H9 (cell line): Measurements from ENCODE around the gene SVOP. TPM values are rescaled to one million over a fixed set of nuclear protein-coding genes. Genes with fewer than 3 reads are reported as not detected.
"Not testable (repeated sequence)": the region's sequence is repeated elsewhere in the genome, so short reads cannot be mapped to it uniquely, and the experiment has no call there.

Experiments
- DNase-seq: peaks from one replicate; pipeline ENCODE4 v3.0.0-alpha.2; 2017
- H2AFZ ChIP-seq: one replicate; pipeline ENCODE4 v1.6.1; 2013; ENCODE audit warnings: mild to moderate bottlenecking, low read length, control low read depth, moderate library complexity
- H2AK5ac ChIP-seq: 2 replicates; pipeline ENCODE4 v1.6.1; 2013; ENCODE audit warnings: low read length, control low read depth, mixed read lengths; ENCODE audit not compliant: insufficient read length
- H2BK120ac ChIP-seq: one replicate; pipeline ENCODE4 v1.6.1; 2013; ENCODE audit warnings: low read depth, mild to moderate bottlenecking, low read length, control low read depth, inconsistent platforms; ENCODE audit not compliant: poor library complexity, severe bottlenecking
- H2BK12ac ChIP-seq: 2 replicates; pipeline ENCODE4 v1.6.1; 2013; ENCODE audit warnings: low read length, control low read depth, mixed read lengths, low read depth; ENCODE audit not compliant: insufficient read length
- H2BK15ac ChIP-seq: 2 replicates; pipeline ENCODE4 v1.6.1; 2013; ENCODE audit warnings: low read depth, low read length, control low read depth
- H2BK20ac ChIP-seq: one replicate; pipeline ENCODE4 v1.6.1; 2013; ENCODE audit warnings: low read depth, mild to moderate bottlenecking, low read length, control low read depth, inconsistent platforms; ENCODE audit not compliant: poor library complexity, severe bottlenecking
- H2BK5ac ChIP-seq: 2 replicates; pipeline ENCODE4 v1.6.1; 2013; ENCODE audit warnings: low read length, control low read depth, mixed read lengths; ENCODE audit not compliant: insufficient read length
- H3K14ac ChIP-seq: 2 replicates; pipeline ENCODE4 v1.6.1; 2013; ENCODE audit warnings: low read length, control low read depth; ENCODE audit not compliant: insufficient read depth
- H3K18ac ChIP-seq: 2 replicates; pipeline ENCODE4 v1.6.1; 2013; ENCODE audit warnings: low read depth, mild to moderate bottlenecking, mixed read lengths, low read length, control low read depth; ENCODE audit not compliant: insufficient read length
- H3K23ac ChIP-seq: 2 replicates; pipeline ENCODE4 v1.6.1; 2013; ENCODE audit warnings: low read length, control low read depth, mixed read lengths, low read depth; ENCODE audit not compliant: insufficient read length
- H3K23me2 ChIP-seq: 2 replicates; pipeline ENCODE4 v1.6.1; 2013; ENCODE audit warnings: low read depth, mild to moderate bottlenecking, mixed read lengths, low read length, control low read depth; ENCODE audit not compliant: insufficient read length, poor library complexity, severe bottlenecking
- H3K27ac ChIP-seq: 2 replicates; pipeline ENCODE4 v1.5.1; 2013; ENCODE audit warnings: low read length, control low read depth, mixed read lengths, low read depth; ENCODE audit not compliant: insufficient read length
- H3K27me3 ChIP-seq: 2 replicates; pipeline ENCODE4 v1.6.1; 2013; ENCODE audit warnings: low read length, control low read depth, inconsistent platforms; ENCODE audit not compliant: insufficient read depth
- H3K4ac ChIP-seq: 2 replicates; pipeline ENCODE4 v1.6.1; 2013; ENCODE audit warnings: low read depth, mild to moderate bottlenecking, control low read depth, inconsistent platforms, low read length, moderate library complexity
- H3K4me1 ChIP-seq: 2 replicates; pipeline ENCODE4 v1.6.1; 2013; ENCODE audit warnings: low read length, control low read depth, inconsistent platforms; ENCODE audit not compliant: insufficient read depth
- H3K4me2 ChIP-seq: 2 replicates; pipeline ENCODE4 v1.6.1; 2013; ENCODE audit warnings: low read length, control low read depth, mixed read lengths; ENCODE audit not compliant: insufficient read length, insufficient read depth
- H3K56ac ChIP-seq: 2 replicates; pipeline ENCODE4 v1.6.1; 2013; ENCODE audit warnings: low read depth, mild to moderate bottlenecking, mixed read lengths, low read length, control low read depth; ENCODE audit not compliant: insufficient read length
- H3K79me1 ChIP-seq: 2 replicates; pipeline ENCODE4 v1.6.1; 2013; ENCODE audit warnings: low read depth, mild to moderate bottlenecking, moderate library complexity, low read length, control low read depth, inconsistent platforms; ENCODE audit not compliant: insufficient read depth, poor library complexity, severe bottlenecking
- H3K79me2 ChIP-seq: 2 replicates; pipeline ENCODE4 v1.6.1; 2013; ENCODE audit warnings: low read length, control low read depth, inconsistent platforms; ENCODE audit not compliant: insufficient read depth
- H3K9ac ChIP-seq: 2 replicates; pipeline ENCODE4 v1.6.1; 2013; ENCODE audit warnings: low read length, control low read depth, mixed read lengths; ENCODE audit not compliant: insufficient read length; ENCODE audit errors: extremely low read depth
- H3K9me3 ChIP-seq: one replicate; pipeline ENCODE4 v1.6.1; 2013; ENCODE audit warnings: low read depth, low read length, inconsistent platforms; ENCODE audit not compliant: control insufficient read depth
- H3T11ph ChIP-seq: one replicate; pipeline ENCODE4 v1.6.1; 2013; ENCODE audit warnings: mild to moderate bottlenecking, low read length, control low read depth, inconsistent platforms
- H4K20me1 ChIP-seq: one replicate; pipeline ENCODE4 v1.6.1; 2013; ENCODE audit not compliant: control insufficient read depth, insufficient read length, insufficient read depth
- H4K5ac ChIP-seq: 2 replicates; pipeline ENCODE4 v1.6.1; 2013; ENCODE audit warnings: low read depth, mild to moderate bottlenecking, mixed read lengths, low read length, control low read depth; ENCODE audit not compliant: insufficient read length
- H4K8ac ChIP-seq: replicated peaks from 2 replicates; pipeline ENCODE4 v1.6.1; 2013; ENCODE audit warnings: low read length, control low read depth, mixed read lengths, low read depth; ENCODE audit not compliant: insufficient read length
- H4K91ac ChIP-seq: 2 replicates; pipeline ENCODE4 v1.6.1; 2013; ENCODE audit warnings: low read depth, mild to moderate bottlenecking, moderate library complexity, mixed read lengths, low read length, control low read depth; ENCODE audit not compliant: insufficient read length
- H3K27ac Mint-ChIP-seq, 3 experiments: 2 replicates in 2 of 3; 3 replicates in 1 of 3; pipeline ENCODE4 v1.8.0; 2020 to 2021; ENCODE audit warnings: mixed read lengths in 3 of 3, mild to moderate bottlenecking in 1 of 3, moderate library complexity in 1 of 3
- H3K27me3 Mint-ChIP-seq: 2 replicates; pipeline ENCODE4 v1.8.0; 2021; ENCODE audit warnings: low read depth, mild to moderate bottlenecking, moderate library complexity, mixed read lengths
- H3K36me3 Mint-ChIP-seq, 3 experiments: 2 replicates in 2 of 3; 3 replicates in 1 of 3; pipeline ENCODE4 v1.8.0; 2020 to 2021; ENCODE audit warnings: low read depth in 3 of 3, mixed read lengths in 3 of 3; ENCODE audit not compliant: insufficient read depth in 1 of 3
- H3K4me1 Mint-ChIP-seq, 2 experiments: 2 replicates each; pipeline ENCODE4 v1.8.0; 2020; ENCODE audit warnings: mixed read lengths in 2 of 2
- H3K4me3 Mint-ChIP-seq, 2 experiments: 2 replicates in 1 of 2; 3 replicates in 1 of 2; pipeline ENCODE4 v1.8.0; 2020 to 2021; ENCODE audit warnings: mild to moderate bottlenecking in 2 of 2, mixed read lengths in 2 of 2, moderate library complexity in 1 of 2
- H3K9me3 Mint-ChIP-seq, 2 experiments: 2 replicates in 1 of 2; 3 replicates in 1 of 2; pipeline ENCODE4 v1.8.0; 2020; ENCODE audit warnings: mild to moderate bottlenecking in 2 of 2, mixed read lengths in 2 of 2, moderate library complexity in 1 of 2
- WGBS: extraction: QIAGEN DNeasy Blood & Tissue Kit; methylation state at CpG from one replicate; pipeline ENCODE4 v1.1.7; 2013; ENCODE audit warnings: missing lambda C conversion rate, low lambda C conversion rate, mixed read lengths; ENCODE audit not compliant: insufficient read length; ENCODE audit errors: extremely low coverage; 5-methylcytosine and 5-hydroxymethylcytosine counted together
- total RNA-seq: library from RNA; stranded (reverse); gene quantifications from 2 replicates; pipeline ENCODE4 v1.2.1, GENCODE V29; 2021
- TF ChIP-seq, protein P1 (sequence below): fragments of 200-600 bp; sonication (generic); conservative IDR thresholded peaks from 3 replicates; pipeline ENCODE4 v1.8.0; 2021; ENCODE audit warnings: antibody characterized with exemption, mild to moderate bottlenecking

Gene SVOP
- total RNA-seq, 1 experiment from 2014 or later: 0.15 TPM

DNA sequence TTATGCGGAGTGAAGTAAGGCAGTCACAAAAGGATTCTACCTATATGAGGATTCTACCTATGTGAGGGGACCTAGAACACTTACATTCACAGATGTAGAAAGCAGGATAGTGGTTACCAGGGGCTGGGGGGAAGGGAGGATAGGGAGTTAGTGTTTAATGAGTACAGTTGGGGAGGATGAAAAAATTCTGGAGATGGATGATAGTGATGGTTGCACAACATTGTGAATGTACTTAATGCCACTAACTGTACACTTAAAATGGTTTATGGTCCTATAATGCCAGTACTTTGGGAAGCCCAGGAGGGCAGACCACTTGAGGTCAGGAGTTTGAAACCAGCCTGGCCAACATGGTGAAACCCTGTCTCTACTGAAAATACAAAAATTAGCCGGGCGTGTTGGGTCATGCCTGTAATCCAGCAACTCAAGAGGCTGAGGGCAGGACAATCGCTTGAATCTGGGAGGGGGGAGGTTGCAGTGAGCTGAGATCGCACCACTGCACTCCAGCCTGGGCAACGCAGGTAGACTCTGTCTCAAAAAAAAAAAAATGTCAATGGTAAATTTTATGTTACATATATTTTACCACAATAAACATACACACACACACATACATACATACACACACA is 25.4 kb downstream of the SVOP start:
- H3K27ac ChIP-seq: no peak overlapping the region
- DNase-seq: no peak
- Mint-ChIP-seq H3K4me3 (no peak overlapping the region), H3K27me3 (peaks cover 2% of the 10 kb centered on the region; the same call in 1 of the 2 replicates), H3K27ac (no peak overlapping the region), H3K9me3 (peaks cover 5 to 16% of the 10 kb centered on the region in 2 experiments), H3K36me3 (peaks cover 1 to 20% (median 1%) of the 10 kb centered on the region in 3 experiments; a peak in 5 of 7 replicates), H3K4me1 (peaks cover 0 to 4% of the 10 kb centered on the region in 2 experiments; a peak in 2 of 4 replicates)
- no peak overlapping the region for H3K56ac ChIP-seq
- no peak overlapping the region for H3K4ac ChIP-seq
- H3K27me3 ChIP-seq: no peaks in the 10 kb centered on the region
- no peak overlapping the region for H3T11ph ChIP-seq
- no peak overlapping the region for H3K23ac ChIP-seq
- no peaks in the 10 kb centered on the region for H3K23me2 ChIP-seq
- no peak overlapping the region for H2AK5ac ChIP-seq
- no peak overlapping the region for H2BK20ac ChIP-seq
- H2BK120ac ChIP-seq: no peak overlapping the region
- no peak overlapping the region for H4K8ac ChIP-seq
- H2BK5ac ChIP-seq: no peak overlapping the region
- H3K14ac ChIP-seq: no peak overlapping the region
- TF ChIP-seq, protein P1, sequence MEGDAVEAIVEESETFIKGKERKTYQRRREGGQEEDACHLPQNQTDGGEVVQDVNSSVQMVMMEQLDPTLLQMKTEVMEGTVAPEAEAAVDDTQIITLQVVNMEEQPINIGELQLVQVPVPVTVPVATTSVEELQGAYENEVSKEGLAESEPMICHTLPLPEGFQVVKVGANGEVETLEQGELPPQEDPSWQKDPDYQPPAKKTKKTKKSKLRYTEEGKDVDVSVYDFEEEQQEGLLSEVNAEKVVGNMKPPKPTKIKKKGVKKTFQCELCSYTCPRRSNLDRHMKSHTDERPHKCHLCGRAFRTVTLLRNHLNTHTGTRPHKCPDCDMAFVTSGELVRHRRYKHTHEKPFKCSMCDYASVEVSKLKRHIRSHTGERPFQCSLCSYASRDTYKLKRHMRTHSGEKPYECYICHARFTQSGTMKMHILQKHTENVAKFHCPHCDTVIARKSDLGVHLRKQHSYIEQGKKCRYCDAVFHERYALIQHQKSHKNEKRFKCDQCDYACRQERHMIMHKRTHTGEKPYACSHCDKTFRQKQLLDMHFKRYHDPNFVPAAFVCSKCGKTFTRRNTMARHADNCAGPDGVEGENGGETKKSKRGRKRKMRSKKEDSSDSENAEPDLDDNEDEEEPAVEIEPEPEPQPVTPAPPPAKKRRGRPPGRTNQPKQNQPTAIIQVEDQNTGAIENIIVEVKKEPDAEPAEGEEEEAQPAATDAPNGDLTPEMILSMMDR: no peak
- WGBS: no CpG with 5 or more reads among the region's 6 CpGs
- no peaks in the 10 kb centered on the region for H3K4me1 ChIP-seq
- H3K4me2 ChIP-seq: no peak overlapping the region
- H3K18ac ChIP-seq: no peak overlapping the region
- no peak overlapping the region for H4K91ac ChIP-seq
- no peaks in the 10 kb centered on the region for H3K9me3 ChIP-seq
- H3K79me1 ChIP-seq: no peaks in the 10 kb centered on the region
- H3K9ac ChIP-seq: no peak overlapping the region
- no peak overlapping the region for H2BK12ac ChIP-seq
- no peaks in the 10 kb centered on the region for H4K20me1 ChIP-seq
- no peak overlapping the region for H2BK15ac ChIP-seq
- no peaks in the 10 kb centered on the region for H3K79me2 ChIP-seq
- no peak overlapping the region for H2AFZ ChIP-seq
- H4K5ac ChIP-seq: no peak overlapping the region

DNA sequence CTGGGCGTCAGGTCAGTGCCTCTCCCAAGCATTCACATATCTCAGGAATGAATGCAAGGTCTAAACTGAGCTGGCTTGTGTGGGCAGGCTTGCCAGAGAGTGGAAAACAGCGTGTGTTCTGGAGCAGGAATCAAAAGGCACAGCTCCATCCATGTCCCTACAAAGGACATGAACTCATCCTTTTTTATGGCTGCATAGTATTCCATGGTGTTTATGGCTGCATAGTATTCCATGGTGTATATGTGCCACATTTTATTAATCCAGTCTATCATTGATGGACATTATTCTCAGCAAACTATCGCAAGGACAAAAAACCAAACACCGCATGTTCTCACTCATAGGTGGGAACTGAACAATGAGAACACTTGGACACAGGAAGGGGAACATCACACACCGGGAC is 30.8 kb downstream of the SVOP start:
- H3K9me3 Mint-ChIP-seq, H3K14ac ChIP-seq, H2BK5ac ChIP-seq, H3K27ac ChIP-seq, H3K79me1 ChIP-seq, H2BK20ac ChIP-seq, H2AK5ac ChIP-seq, H2BK15ac ChIP-seq, H4K20me1 ChIP-seq, H3K4ac ChIP-seq, H3K9ac ChIP-seq, H3K27ac Mint-ChIP-seq, H4K91ac ChIP-seq, H4K8ac ChIP-seq, H2BK120ac ChIP-seq, H3K23me2 ChIP-seq, H3K27me3 ChIP-seq, H3K4me2 ChIP-seq, H3K23ac ChIP-seq, H2BK12ac ChIP-seq, DNase-seq, H2AFZ ChIP-seq, H3K4me1 ChIP-seq, H3K79me2 ChIP-seq, H3K4me3 Mint-ChIP-seq, H4K5ac ChIP-seq, H3K4me1 Mint-ChIP-seq, H3K56ac ChIP-seq, H3T11ph ChIP-seq, H3K9me3 ChIP-seq, H3K36me3 Mint-ChIP-seq, H3K18ac ChIP-seq: not testable (repeated sequence)
- peaks cover 15% of the 10 kb centered on the region for H3K27me3 Mint-ChIP-seq
- WGBS: no CpG with 5 or more reads among the region's 5 CpGs
